Measurements from ENCODE around the gene SMYD4. TPM values are rescaled to one million over a fixed set of nuclear protein-coding genes. Genes with fewer than 3 reads are reported as not detected.

The SMYD4 gene
- polyA plus RNA-seq, 1 donor from 2014 or later = 6.8 TPM

- H4K20me1 ChIP-seq (ENCODE audit: insufficient read depth) = no peaks in the 10 kb centered on the region
- no peak overlapping the region for H3K4me3 ChIP-seq (ENCODE audit: low read length)
- H3K4me2 ChIP-seq (ENCODE audit: low read length) = no peak overlapping the region
- no peak overlapping the region for H3K9ac ChIP-seq (ENCODE audit: low read length)
- no peaks in the 10 kb centered on the region for H3K27me3 ChIP-seq (ENCODE audit: insufficient read depth, low read depth, low read length)
- H3K79me2 ChIP-seq (replicated peaks; ENCODE audit: insufficient read depth, low read length) = no peaks in the 10 kb centered on the region
- H3K36me3 ChIP-seq (ENCODE audit: insufficient read depth, low read length) = no peaks in the 10 kb centered on the region
- no peak for TF ChIP-seq TAF1 (IDR thresholded peaks at IDR 0.05; ENCODE audit: low read depth)
- no peak for TF ChIP-seq CTCF (IDR thresholded peaks at IDR 0.05; ENCODE audit: poor library complexity, severe bottlenecking)
- TF ChIP-seq EZH2 (IDR thresholded peaks at IDR 0.05; ENCODE audit: borderline replicate concordance, insufficient read depth, low read length, poor library complexity, severe bottlenecking) = no peak
- no peak for TF ChIP-seq RAD21 (conservative IDR thresholded peaks at IDR 0.05)
- no peak for TF ChIP-seq SMC3 (conservative IDR thresholded peaks at IDR 0.05; ENCODE audit: poor library complexity)
- no peak for TF ChIP-seq EP300 (conservative IDR thresholded peaks at IDR 0.05; ENCODE audit: poor library complexity, severe bottlenecking)
- TF ChIP-seq REST (IDR thresholded peaks at IDR 0.05; ENCODE audit: borderline replicate concordance) = no peak
- no peak for TF ChIP-seq POLR2AphosphoS5 (IDR thresholded peaks at IDR 0.05)
- TF ChIP-seq MXI1 (conservative IDR thresholded peaks at IDR 0.05; ENCODE audit: poor library complexity, severe bottlenecking) = no peak
- H3K9me2 ChIP-seq (ENCODE audit: insufficient read depth, low read length) = no peaks in the 10 kb centered on the region
- no peaks in the 10 kb centered on the region for H3K9me3 ChIP-seq (ENCODE audit: low read length)
- no peak overlapping the region for H2AFZ ChIP-seq (ENCODE audit: low read depth, low read length)
- H3F3A ChIP-seq (ENCODE audit: insufficient read depth, low read length, poor library complexity, severe bottlenecking) = no peaks in the 10 kb centered on the region
- no peak overlapping the region for H3K27ac ChIP-seq (ENCODE audit: low read length)
Observed at GRCh38 chr17:1868090-1868489, 38.4 kb upstream of the SMYD4 start.

- Histone ChIP-seq H3K4me3 (ENCODE audit: low read length) (no peak overlapping the region), H3K9me3 (ENCODE audit: low read length) (no peaks in the 10 kb centered on the region), H2AFZ (ENCODE audit: low read depth, low read length) (no peak overlapping the region), H3K79me2 (replicated peaks; ENCODE audit: insufficient read depth, low read length) (no peaks in the 10 kb centered on the region), H3K9ac (ENCODE audit: low read length) (no peak overlapping the region), H3K4me2 (ENCODE audit: low read length) (no peak overlapping the region), H3K9me2 (ENCODE audit: insufficient read depth, low read length) (no peaks in the 10 kb centered on the region), H4K20me1 (ENCODE audit: insufficient read depth) (no peaks in the 10 kb centered on the region), H3K27me3 (ENCODE audit: insufficient read depth, low read depth, low read length) (no peaks in the 10 kb centered on the region), H3F3A (ENCODE audit: insufficient read depth, low read length, poor library complexity, severe bottlenecking) (no peaks in the 10 kb centered on the region), H3K36me3 (ENCODE audit: insufficient read depth, low read length) (no peaks in the 10 kb centered on the region), H3K27ac (ENCODE audit: low read length) (no peak overlapping the region)
- TF ChIP-seq SMC3 (conservative IDR thresholded peaks at IDR 0.05; ENCODE audit: poor library complexity) (no peak), EP300 (conservative IDR thresholded peaks at IDR 0.05; ENCODE audit: poor library complexity, severe bottlenecking) (no peak), TAF1 (IDR thresholded peaks at IDR 0.05; ENCODE audit: low read depth) (no peak), RAD21 (conservative IDR thresholded peaks at IDR 0.05) (no peak), MXI1 (conservative IDR thresholded peaks at IDR 0.05; ENCODE audit: poor library complexity, severe bottlenecking) (no peak), CTCF (IDR thresholded peaks at IDR 0.05; ENCODE audit: poor library complexity, severe bottlenecking) (no peak), EZH2 (IDR thresholded peaks at IDR 0.05; ENCODE audit: borderline replicate concordance, insufficient read depth, low read length, poor library complexity, severe bottlenecking) (no peak), REST (IDR thresholded peaks at IDR 0.05; ENCODE audit: borderline replicate concordance) (no peak), POLR2AphosphoS5 (IDR thresholded peaks at IDR 0.05) (no peak)
Observed at GRCh38 chr17:1867307-1867706, 37.6 kb upstream of the SMYD4 start.

All from neural cell (in vitro differentiated cells).